Measurements from ENCODE around the gene KLHL41.

KLHL41 gene

DNA sequence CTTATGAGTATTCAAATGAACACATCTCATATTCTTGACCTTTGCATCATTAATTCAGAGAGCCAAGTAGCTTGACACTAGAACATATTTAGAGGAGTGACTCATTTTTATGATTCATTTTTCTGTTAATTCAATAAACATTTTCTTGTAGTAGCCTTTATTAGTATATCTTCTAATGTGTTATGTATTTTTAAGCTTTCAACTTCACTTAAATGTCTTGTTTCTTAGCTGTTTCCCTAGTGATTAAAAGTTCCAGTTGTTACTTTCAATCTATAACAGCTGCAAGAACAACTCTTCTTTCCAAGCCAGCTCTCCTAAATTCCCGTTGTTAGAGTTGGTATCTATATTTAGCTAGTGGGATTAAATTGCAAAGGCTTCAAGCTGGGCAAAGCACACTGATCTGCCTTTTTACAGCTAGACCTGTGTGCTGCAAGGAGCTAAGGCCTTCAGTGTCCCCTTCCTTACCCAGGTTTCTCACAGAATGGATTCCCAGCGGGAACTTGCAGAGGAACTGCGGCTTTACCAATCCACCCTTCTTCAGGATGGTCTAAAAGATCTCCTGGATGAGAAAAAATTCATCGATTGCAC lies at the start of gene KLHL41:
Gene KLHL41, plus strand, starts transcription at position 405 of the 588 bp plus-strand sequence. Its CDS starts 77 bp downstream, at position 482.
- no peak for DNase-seq (ENCODE audit: low read depth in 2 of 2)

- DNase-seq (ENCODE audit: low read depth in 2 of 2) = no peak
Observed at GRCh38 chr2:169461143-169461542, 48.4 kb upstream of the KLHL41 start.

DNA sequence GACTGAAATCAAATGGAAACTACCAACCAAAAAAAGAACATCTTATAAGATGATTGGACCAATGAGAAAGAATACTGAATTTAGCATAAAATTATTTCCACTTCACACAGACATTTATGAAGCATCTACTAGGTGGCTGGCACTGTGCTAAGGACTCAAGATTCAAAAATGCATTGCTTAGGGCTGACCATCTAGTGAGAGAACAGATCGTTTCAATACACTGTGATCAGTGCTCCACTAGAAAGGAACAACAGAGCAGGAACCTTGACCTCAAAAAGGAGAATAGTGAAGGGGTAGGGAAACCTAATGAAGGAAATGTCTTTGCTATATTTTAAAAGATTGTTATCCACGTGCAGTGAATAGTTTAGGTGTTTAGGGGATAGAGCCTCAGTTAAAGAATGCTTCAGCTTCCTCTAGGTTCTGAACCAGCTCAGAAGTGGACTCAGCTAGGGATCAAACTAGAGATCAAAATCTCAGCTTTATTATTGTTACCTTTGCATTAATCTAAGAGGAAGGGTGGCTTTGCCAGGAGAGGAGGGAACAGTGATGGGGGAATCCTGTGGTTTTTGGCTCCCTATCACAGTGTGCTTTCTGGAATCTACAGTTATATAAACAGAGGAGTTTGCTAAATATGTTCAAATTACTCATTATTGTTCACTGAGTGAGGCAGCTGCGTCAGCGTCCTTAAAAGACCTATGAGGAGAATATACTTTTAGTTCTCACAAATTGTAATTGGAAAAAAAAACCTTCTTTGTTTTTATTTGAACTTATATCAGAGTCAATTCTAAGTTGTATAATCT lies 46.4 kb upstream of the KLHL41 start:
- no peak for DNase-seq (ENCODE audit: low read depth in 2 of 2)

DNA sequence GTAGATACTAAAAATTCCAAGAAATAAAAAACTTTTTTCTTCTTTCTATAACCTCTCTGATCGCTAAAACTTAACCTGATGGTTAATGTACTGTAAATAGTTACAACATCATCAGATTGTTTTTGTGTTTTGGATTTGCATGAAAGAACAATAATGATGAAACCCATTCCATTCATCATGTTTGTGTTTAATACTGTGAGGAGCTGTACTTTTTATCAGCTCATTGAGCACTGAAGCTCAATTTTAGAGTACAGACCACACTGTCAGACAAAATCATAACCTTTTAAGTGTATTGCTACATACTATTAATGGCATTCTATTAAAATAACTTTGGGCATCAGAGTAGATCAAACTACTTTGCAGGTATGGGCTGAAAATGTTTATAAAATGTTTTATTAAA lies 45.0 kb upstream of the KLHL41 start:
- no peak for DNase-seq (ENCODE audit: low read depth in 2 of 2)

GRCh38 chr2:169464882-169465281 lies 44.6 kb upstream of the KLHL41 start:
- DNase-seq (ENCODE audit: low read depth in 2 of 2) = no peak

DNA sequence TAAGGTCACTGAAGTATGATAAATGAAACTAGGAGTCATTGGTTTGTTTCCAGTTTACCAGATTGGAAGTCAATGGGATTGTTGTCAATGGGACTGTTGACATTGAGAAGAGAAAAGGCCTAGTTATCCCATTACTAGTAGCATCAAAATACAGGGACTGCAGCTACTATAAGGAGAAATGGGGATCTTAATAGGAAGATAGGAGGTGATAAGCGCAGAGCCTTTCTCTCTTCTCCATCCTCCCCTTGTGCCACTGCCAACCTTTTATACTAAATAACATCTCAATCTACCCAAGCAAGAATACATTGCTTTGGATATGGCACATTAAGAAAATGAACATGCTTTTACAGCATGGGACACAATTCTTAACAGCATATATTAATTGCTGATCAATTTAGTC lies 40.7 kb upstream of the KLHL41 start:
- DNase-seq (ENCODE audit: low read depth in 2 of 2) = no peak

GRCh38 chr2:169469952-169470572 lies 39.4 kb upstream of the KLHL41 start:
- DNase-seq (ENCODE audit: low read depth in 2 of 2) = no peak

DNA sequence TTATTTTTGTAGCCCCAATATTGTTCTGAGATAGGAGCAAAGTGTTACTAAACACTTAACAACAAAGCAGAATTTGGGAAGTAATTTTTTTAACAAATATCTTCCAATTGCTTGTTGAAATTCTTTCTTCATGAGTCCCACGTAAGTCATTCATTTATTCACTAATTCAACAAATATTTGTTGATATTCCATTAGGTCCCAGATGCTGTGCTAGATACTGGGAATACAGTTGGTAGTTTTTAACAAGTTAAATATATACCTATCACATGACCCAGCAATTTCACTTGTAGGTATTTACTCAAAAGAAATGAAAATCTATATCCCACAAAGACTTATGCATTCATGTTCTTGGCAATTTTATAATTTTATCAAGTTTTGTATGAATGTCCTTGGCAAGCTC lies 37.3 kb upstream of the KLHL41 start:
- no peak for DNase-seq (ENCODE audit: low read depth in 2 of 2)

DNA sequence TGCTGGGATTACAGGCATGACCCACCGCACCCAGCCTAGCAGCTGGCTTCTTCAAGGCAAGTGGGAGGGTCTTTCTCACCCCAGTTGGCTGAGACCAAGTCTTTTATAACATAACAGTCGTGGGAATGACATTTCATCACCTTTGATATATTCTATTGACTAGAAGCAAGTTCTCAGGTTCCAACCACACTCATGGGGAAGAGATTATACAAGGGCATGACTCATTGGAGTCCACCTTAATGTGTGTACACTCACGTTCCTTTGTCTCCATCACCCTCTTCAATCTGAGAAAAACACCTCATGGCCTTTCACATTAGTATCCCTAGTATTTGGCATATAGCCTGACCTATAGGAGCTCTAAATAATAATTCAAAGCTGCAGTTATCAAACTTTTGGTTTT lies 33.0 kb upstream of the KLHL41 start:
- DNase-seq (ENCODE audit: low read depth in 2 of 2) = no peak

GRCh38 chr2:169478339-169478738 lies 31.2 kb upstream of the KLHL41 start:
- DNase-seq (ENCODE audit: low read depth in 2 of 2) = no peak

DNA sequence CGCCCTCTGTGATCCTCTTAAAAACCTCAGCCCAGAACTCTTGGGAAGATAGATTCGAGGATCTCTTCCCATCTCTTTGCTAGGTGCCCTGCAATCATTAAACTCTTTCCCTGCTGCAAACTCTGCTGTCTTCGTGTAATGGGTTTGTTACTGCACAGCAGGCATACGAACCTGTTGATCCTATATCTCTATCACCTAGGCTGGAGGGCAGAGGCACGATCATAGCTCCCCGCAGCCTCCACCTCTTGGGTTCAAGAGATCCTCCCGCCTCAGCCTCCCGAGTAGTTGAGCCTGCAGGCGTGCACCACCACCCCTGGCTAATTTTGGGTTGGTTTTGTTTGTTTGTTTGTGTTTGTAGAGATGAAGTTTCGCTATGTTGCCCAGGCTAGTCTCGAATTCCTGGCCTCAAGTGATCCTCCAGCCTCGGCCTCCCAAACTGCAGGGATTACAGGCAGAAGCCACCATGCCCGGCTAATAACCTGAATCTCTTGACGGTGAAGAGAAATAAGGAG lies 30.7 kb upstream of the KLHL41 start:
- no peak for DNase-seq (ENCODE audit: low read depth in 2 of 2)

DNA sequence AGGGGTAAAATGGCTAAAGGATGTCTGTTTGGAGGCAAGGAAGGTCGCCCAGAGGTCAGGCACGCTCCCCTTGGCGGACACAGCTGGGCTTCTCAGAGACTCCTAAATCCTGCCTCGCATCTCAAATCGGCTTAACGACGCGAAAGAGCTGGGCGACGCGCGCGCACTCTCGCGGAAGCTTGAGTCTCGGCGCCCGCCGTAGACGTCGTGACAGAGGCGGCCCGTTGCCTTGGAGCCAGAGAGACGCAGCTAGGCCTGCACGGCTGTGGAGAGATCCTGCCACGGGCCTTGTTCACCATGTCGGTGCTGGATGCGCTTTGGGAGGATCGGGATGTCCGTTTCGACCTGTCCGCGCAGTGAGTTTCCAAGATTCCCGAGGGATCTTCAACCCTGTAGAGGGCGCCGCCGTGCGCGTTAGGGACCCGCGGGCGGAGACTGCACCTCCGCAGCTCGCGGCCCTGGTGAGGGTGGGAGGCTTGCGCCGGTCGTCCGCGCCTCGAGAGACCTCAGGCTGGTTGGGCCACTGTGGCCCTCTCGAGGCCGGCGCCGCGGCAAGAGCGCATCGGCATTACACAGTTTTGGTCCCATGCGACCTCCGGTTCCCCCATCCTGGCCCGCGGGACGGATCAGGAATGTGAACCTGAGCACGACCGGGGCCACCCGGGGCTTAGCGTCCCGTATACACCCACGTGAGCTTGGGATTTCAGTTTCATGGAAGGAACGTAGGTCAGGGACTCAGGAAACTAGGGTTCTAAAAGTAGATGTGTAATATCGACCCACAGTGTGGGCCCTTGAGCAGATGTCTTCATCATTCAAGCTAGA lies 30.0 kb upstream of the KLHL41 start, which contains the start of gene BBS5:
Gene BBS5, plus strand, starts transcription at position 238 of the 822 bp plus-strand sequence. Its CDS starts 60 bp downstream, at position 298.
- DNase-seq (ENCODE audit: low read depth in 2 of 2) = peak; percentile 61 to 73

DNA sequence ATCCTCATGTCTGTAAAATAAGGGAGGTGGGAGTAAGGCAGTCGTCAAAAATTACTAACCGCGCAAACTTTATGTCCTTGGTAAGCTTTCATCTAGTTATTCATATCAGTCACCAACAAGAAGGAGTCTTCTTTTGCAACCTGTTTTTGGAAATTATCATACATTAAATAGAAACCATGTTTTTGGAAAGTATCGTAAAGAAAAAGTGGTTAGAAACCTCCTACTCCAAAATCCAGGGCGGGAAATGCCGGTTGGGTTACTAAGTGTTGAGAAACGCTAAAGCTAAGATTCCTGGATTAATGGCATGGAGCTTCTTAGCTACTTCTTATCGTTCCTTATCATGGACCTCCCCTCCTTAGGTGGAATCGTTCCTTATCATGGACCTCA lies 29.4 kb upstream of the KLHL41 start:
- DNase-seq (ENCODE audit: low read depth in 2 of 2) = no peak

- no peak for DNase-seq (ENCODE audit: low read depth in 2 of 2)
Observed at GRCh38 chr2:169485650-169486138, 23.8 kb upstream of the KLHL41 start.

DNA sequence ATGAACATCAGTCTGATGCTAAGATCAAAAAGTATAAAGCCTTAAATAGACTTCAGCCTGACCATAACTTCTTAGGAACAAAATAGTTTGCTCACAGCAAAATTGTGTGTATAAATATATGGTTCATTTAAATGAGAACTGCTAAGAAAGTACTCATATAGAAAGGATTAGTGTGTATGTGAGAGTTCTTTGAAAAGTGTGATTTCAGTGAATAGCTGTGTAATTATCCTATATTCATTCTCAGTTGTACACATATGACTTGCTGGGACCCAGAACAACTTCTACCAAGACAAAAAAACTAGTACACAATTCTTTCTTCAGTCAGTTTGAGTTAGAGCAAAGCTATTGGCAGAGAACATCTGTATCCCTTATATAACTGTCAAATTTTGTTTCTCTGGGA lies 23.0 kb upstream of the KLHL41 start:
- DNase-seq (ENCODE audit: low read depth in 2 of 2) = no peak

- no peak for DNase-seq (ENCODE audit: low read depth in 2 of 2)
Observed at GRCh38 chr2:169490834-169491233, 18.7 kb upstream of the KLHL41 start.

DNA sequence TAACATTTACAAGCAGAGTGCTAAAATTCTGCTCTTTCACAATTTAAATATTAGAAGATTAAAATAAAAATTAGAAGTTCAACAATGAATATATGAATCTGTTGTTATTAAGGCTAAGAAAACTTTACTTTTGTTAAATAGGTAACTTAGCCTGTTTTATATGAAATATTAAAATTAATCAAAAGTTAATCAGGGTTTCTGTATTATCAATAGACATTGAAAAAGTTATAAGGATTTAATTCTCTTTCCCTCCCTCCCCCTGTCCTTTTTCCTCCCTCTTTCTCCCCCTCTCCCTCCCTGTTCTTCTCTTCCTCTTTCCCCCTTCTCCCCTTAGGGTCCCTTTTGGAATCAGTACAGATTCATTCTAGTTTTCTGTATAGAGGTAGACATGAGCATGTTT lies 18.1 kb upstream of the KLHL41 start:
- DNase-seq (ENCODE audit: low read depth in 2 of 2) = no peak

DNA sequence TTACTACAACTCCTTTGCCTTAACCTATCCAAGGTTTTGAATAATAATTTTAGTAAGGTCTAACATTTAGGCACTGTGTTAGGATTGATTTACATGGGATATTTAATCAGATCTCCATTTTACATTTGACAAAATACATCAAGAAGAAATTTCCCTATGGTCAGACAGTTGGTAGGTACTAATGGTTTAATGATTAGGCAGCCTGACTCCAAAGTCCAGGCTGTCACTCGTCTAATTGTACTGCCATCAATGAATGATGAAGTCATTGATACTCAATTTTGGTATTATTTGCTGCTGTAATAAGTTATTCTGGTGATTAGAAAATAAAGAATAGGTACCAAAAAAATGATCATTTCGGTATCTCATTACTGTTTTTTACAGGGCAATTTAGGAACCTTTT lies 16.1 kb upstream of the KLHL41 start:
- no peak for DNase-seq (ENCODE audit: low read depth in 2 of 2)

- DNase-seq (ENCODE audit: low read depth in 2 of 2) = no peak
Observed at GRCh38 chr2:169495310-169495928, 14.1 kb upstream of the KLHL41 start.

- no peak for DNase-seq (ENCODE audit: low read depth in 2 of 2)
Observed at GRCh38 chr2:169504651-169505050, 4.9 kb upstream of the KLHL41 start.

GRCh38 chr2:169507698-169508097 lies 1.8 kb upstream of the KLHL41 start:
- no peak for DNase-seq (ENCODE audit: low read depth in 2 of 2)

Data from stimulated activated CD4-positive, alpha-beta T cell treated with anti-CD3 and anti-CD28 coated beads, Interleukin-15, amount 100 ng/mL, for 48 hours (primary cell).